Suprapubic skin (tissue), 4 donors: ENCODE measurements around the gene SSR1. TPM values are rescaled to one million over a fixed set of nuclear protein-coding genes. Genes with fewer than 3 reads are reported as not detected.

ENCODE experiments used
- DNase-seq, 2 donors: peaks; one replicate each; pipeline ENCODE4 v3.0.0-alpha.2; 2019; ENCODE audit warnings: low spot score in 2 of 2
- H3K27ac ChIP-seq: fragments of 200-600 bp; sonication (generic); one replicate; pipeline ENCODE4 v1.5.1; 2019
- H3K27me3 ChIP-seq: fragments of 200-600 bp; sonication (generic); one replicate; pipeline ENCODE4 v1.5.1; 2019
- H3K36me3 ChIP-seq: fragments of 200-600 bp; sonication (generic); one replicate; pipeline ENCODE4 v1.5.1; 2019
- H3K4me1 ChIP-seq: fragments of 200-600 bp; sonication (generic); one replicate; pipeline ENCODE4 v1.5.1; 2019
- H3K4me3 ChIP-seq: fragments of 200-600 bp; sonication (generic); one replicate; pipeline ENCODE4 v1.5.1; 2019; ENCODE audit warnings: mild to moderate bottlenecking
- H3K9me3 ChIP-seq: fragments of 200-600 bp; sonication (generic); one replicate; pipeline ENCODE4 v1.5.1; 2019
- CTCF ChIP-seq, 2 donors: fragments of 200-600 bp in 1 of 2; fragments of 450-650 bp in 1 of 2; sonication (generic) in 1 of 2; IDR thresholded peaks; one replicate each; pipeline ENCODE4 v1.5.1; 2016 to 2019; ENCODE audit warnings: antibody characterized with exemption in 2 of 2, mild to moderate bottlenecking in 1 of 2, moderate library complexity in 1 of 2
- EP300 ChIP-seq: sonication (generic); formaldehyde crosslinking; IDR thresholded peaks from one replicate; pipeline ENCODE4 v1.6.1; 2017; ENCODE audit warnings: antibody characterized with exemption
- POLR2A ChIP-seq, 2 donors: fragments of 450-650 bp; IDR thresholded peaks; one replicate each; pipeline ENCODE4 v1.6.1; 2017; ENCODE audit warnings: antibody characterized with exemption in 2 of 2, mild to moderate bottlenecking in 2 of 2, moderate library complexity in 2 of 2
- POLR2AphosphoS5 ChIP-seq, 3 donors: sonication (generic); formaldehyde crosslinking; IDR thresholded peaks; one replicate each; pipeline ENCODE4 v1.6.1; 2017; ENCODE audit warnings: antibody characterized with exemption in 3 of 3
- WGBS: methylation state at CpG from one replicate; pipeline ENCODE4 v1.1.5; 2018; 5-methylcytosine and 5-hydroxymethylcytosine counted together
- total RNA-seq, 4 donors: library from RNA; depleted of rRNA; stranded (reverse); fragments of >200 nt; gene quantifications; one replicate each; pipeline ENCODE4 v1.1.0, GENCODE V29; 2016

Gene SSR1
- total RNA-seq, 4 donors from 2014 or later = 28.9 to 74.6 (median 39.2) TPM

DNA sequence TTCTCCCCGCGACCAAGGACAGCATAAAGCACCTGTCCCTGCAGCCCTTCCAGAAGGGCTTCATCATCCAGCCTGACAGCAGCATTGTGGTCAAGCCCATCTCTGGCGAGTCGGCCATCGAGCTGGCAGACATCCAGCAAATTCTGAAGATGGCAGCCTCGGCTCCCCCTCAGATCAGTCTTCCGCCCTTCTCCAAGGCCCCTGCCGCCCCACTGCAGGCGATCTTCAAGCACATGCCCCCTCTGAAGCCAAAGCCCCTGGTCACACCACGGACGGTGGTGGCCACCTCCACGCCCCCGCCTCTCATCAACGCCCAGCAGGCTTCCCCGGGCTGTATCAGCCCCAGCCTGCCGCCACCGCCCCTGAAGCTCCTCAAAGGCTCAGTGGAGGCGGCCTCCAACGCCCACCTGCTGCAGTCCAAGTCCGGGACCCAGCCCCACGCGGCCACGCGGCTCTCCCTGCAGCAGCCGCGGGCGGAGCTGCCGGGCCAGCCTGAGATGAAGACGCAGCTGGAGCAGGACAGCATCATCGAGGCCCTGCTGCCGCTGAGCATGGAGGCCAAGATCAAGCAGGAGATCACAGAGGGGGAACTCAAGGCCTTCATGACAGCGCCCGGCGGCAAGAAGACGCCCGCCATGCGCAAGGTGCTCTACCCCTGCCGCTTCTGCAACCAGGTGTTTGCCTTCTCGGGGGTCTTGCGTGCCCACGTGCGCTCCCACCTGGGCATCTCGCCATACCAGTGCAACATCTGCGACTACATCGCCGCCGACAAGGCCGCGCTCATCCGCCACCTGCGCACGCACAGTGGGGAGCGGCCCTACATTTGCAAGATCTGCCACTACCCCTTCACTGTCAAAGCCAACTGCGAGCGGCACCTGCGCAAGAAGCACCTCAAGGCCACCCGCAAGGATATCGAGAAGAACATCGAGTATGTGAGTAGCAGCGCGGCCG is 83.3 kb downstream of the SSR1 start:
- Histone ChIP-seq H3K4me1 (no peaks in the 10 kb centered on the region), H3K27ac (no peak overlapping the region), H3K4me3 (no peak overlapping the region), H3K36me3 (peaks cover 83% of the 10 kb centered on the region), H3K27me3 (no peaks in the 10 kb centered on the region), H3K9me3 (no peaks in the 10 kb centered on the region)
- TF ChIP-seq POLR2AphosphoS5 (IDR thresholded peaks at IDR 0.05) = no peak
- no peak for TF ChIP-seq POLR2A (IDR thresholded peaks at IDR 0.05)
- WGBS = 96% methylated on average over 41 of the region's 62 CpGs
- peak in 1 of 2 donors; percentile 55 for DNase-seq

DNA sequence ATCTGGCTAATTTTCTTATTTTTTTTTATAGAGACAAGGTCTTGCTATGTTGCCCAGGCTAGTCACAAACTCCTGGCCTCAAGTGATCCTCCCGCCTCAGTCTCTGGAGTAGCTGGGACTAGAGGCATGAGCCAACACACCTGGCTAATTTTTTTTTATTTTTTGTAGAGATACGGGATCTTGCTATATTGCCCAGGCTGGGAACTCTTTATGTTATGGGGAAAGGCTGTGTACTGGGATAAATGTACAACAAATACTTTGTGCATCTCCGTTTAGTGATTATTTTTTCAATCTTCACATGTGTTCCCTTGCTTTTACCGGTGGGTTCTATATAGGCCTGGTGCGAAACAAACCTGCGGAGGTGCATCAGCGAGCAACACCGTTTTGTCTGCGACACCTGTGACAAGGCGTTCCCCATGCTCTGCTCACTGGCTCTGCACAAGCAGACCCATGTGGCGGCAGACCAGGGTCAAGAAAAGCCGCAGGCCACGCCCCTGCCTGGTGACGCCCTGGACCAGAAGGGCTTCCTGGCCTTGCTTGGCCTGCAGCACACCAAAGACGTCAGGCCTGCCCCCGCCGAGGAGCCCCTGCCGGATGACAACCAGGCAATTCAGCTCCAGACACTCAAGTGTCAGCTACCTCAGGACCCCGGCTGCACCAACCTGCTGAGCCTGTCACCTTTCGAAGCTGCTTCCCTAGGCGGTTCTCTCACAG is 84.2 kb downstream of the SSR1 start:
- no peaks in the 10 kb centered on the region for H3K4me1 ChIP-seq
- H3K36me3 ChIP-seq = peaks cover 84% of the 10 kb centered on the region
- no peak overlapping the region for H3K4me3 ChIP-seq
- H3K9me3 ChIP-seq = no peaks in the 10 kb centered on the region
- TF ChIP-seq EP300 = no peak
- no peak for TF ChIP-seq POLR2AphosphoS5 (IDR thresholded peaks at IDR 0.05)
- no peak for TF ChIP-seq CTCF (IDR thresholded peaks at IDR 0.05)
- no peak for TF ChIP-seq POLR2A (IDR thresholded peaks at IDR 0.05)
- 92% methylated on average over 12 of the region's 21 CpGs for WGBS
- no peak for DNase-seq
- no peaks in the 10 kb centered on the region for H3K27me3 ChIP-seq
- H3K27ac ChIP-seq = no peak overlapping the region

GRCh38 chr6:7224731-7225130 is 88.3 kb downstream of the SSR1 start:
- Histone ChIP-seq H3K9me3 (no peaks in the 10 kb centered on the region), H3K4me1 (peaks cover 12% of the 10 kb centered on the region), H3K27me3 (no peaks in the 10 kb centered on the region), H3K36me3 (peaks cover 72% of the 10 kb centered on the region), H3K4me3 (no peak overlapping the region), H3K27ac (no peak overlapping the region)
- WGBS = 69% methylated on average over 9 of the region's 9 CpGs
- TF ChIP-seq EP300 (no peak), POLR2AphosphoS5 (IDR thresholded peaks at IDR 0.05) (no peak), CTCF (IDR thresholded peaks at IDR 0.05) (no peak), POLR2A (IDR thresholded peaks at IDR 0.05) (no peak)
- no peak for DNase-seq

GRCh38 chr6:7222197-7222596 is 90.8 kb downstream of the SSR1 start:
- H3K4me1 ChIP-seq = peaks cover 37% of the 10 kb centered on the region
- no peaks in the 10 kb centered on the region for H3K27me3 ChIP-seq
- no peak for DNase-seq
- peaks cover 53% of the 10 kb centered on the region for H3K36me3 ChIP-seq
- H3K4me3 ChIP-seq = no peak overlapping the region
- TF ChIP-seq POLR2A (IDR thresholded peaks at IDR 0.05) (no peak), POLR2AphosphoS5 (IDR thresholded peaks at IDR 0.05) (no peak), CTCF (IDR thresholded peaks at IDR 0.05) (no peak), EP300 (no peak)
- WGBS = 87% methylated on average over 5 of the region's 5 CpGs
- no peaks in the 10 kb centered on the region for H3K9me3 ChIP-seq
- no peak overlapping the region for H3K27ac ChIP-seq

GRCh38 chr6:7219310-7219709 is 93.7 kb downstream of the SSR1 start:
- no peak overlapping the region for H3K4me3 ChIP-seq
- TF ChIP-seq EP300 (no peak), POLR2AphosphoS5 (IDR thresholded peaks at IDR 0.05) (no peak), POLR2A (IDR thresholded peaks at IDR 0.05) (no peak), CTCF (IDR thresholded peaks at IDR 0.05) (no peak)
- H3K4me1 ChIP-seq = peaks cover 54% of the 10 kb centered on the region
- H3K27me3 ChIP-seq = no peaks in the 10 kb centered on the region
- WGBS = 61% methylated on average over 6 of the region's 6 CpGs
- DNase-seq = no peak
- peak overlapping the region; percentile 15 for H3K27ac ChIP-seq
- H3K9me3 ChIP-seq = no peaks in the 10 kb centered on the region
- peaks cover 47% of the 10 kb centered on the region for H3K36me3 ChIP-seq
